Fibroblast of villous mesenchyme (primary cell): ENCODE measurements around the gene MKNK2. TPM values are rescaled to one million over a fixed set of nuclear protein-coding genes. Genes with fewer than 3 reads are reported as not detected.

Experiments
- DNase-seq: peaks from one replicate; pipeline ENCODE4 v3.0.0-alpha.2; 2010; ENCODE audit warnings: low read depth
- H3K4me3 ChIP-seq: 2 replicates; pipeline ENCODE4 v1.5.1; 2011; ENCODE audit warnings: low read depth, mild to moderate bottlenecking, low read length
- CTCF ChIP-seq: IDR thresholded peaks from 2 replicates; pipeline ENCODE4 v1.5.1; 2012; ENCODE audit warnings: low read depth, mild to moderate bottlenecking, low read length; ENCODE audit not compliant: insufficient read depth
- total RNA-seq: library from RNA; depleted of rRNA; stranded (reverse); fragments of >200 nt; gene quantifications from 2 replicates; pipeline ENCODE4 v1.2.3, GENCODE V29; 2012

Gene MKNK2
- total RNA-seq, 1 donor: 59.2 TPM

GRCh38 chr19:2012941-2013682 lies 37.9 kb downstream of the MKNK2 start:
- no peak overlapping the region for H3K4me3 ChIP-seq
- no peak for TF ChIP-seq CTCF
- no peak for DNase-seq

GRCh38 chr19:2011169-2011568 lies 39.9 kb downstream of the MKNK2 start:
- H3K4me3 ChIP-seq: no peak overlapping the region
- no peak for TF ChIP-seq CTCF
- DNase-seq: no peak

GRCh38 chr19:2010135-2010668 lies 40.8 kb downstream of the MKNK2 start:
- H3K4me3 ChIP-seq: no peak overlapping the region
- no peak for DNase-seq
- no peak for TF ChIP-seq CTCF

- no peak for DNase-seq
- H3K4me3 ChIP-seq: no peak overlapping the region
- no peak for TF ChIP-seq CTCF
These were observed 47.2 kb downstream of the MKNK2 start for GRCh38 chr19:2003874-2004273.

GRCh38 chr19:1999856-2000515 lies 51.1 kb downstream of the MKNK2 start:
- DNase-seq: no peak
- no peak overlapping the region for H3K4me3 ChIP-seq
- TF ChIP-seq CTCF: no peak

GRCh38 chr19:1998712-1999708 lies 52.0 kb downstream of the MKNK2 start:
- no peak for TF ChIP-seq CTCF
- no peak for DNase-seq
- no peak overlapping the region for H3K4me3 ChIP-seq
